Activated CD4-positive, alpha-beta T cell treated with anti-CD3 and anti-CD28 coated beads, Interleukin-2, amount 50 U/mL, for 1 hour (primary cell): ENCODE data around the gene C1QTNF1.

Experiments
- DNase-seq: peaks from one replicate; pipeline ENCODE4 v3.0.0-alpha.2; 2020

C1QTNF1 gene, protein sequence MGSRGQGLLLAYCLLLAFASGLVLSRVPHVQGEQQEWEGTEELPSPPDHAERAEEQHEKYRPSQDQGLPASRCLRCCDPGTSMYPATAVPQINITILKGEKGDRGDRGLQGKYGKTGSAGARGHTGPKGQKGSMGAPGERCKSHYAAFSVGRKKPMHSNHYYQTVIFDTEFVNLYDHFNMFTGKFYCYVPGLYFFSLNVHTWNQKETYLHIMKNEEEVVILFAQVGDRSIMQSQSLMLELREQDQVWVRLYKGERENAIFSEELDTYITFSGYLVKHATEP

DNA sequence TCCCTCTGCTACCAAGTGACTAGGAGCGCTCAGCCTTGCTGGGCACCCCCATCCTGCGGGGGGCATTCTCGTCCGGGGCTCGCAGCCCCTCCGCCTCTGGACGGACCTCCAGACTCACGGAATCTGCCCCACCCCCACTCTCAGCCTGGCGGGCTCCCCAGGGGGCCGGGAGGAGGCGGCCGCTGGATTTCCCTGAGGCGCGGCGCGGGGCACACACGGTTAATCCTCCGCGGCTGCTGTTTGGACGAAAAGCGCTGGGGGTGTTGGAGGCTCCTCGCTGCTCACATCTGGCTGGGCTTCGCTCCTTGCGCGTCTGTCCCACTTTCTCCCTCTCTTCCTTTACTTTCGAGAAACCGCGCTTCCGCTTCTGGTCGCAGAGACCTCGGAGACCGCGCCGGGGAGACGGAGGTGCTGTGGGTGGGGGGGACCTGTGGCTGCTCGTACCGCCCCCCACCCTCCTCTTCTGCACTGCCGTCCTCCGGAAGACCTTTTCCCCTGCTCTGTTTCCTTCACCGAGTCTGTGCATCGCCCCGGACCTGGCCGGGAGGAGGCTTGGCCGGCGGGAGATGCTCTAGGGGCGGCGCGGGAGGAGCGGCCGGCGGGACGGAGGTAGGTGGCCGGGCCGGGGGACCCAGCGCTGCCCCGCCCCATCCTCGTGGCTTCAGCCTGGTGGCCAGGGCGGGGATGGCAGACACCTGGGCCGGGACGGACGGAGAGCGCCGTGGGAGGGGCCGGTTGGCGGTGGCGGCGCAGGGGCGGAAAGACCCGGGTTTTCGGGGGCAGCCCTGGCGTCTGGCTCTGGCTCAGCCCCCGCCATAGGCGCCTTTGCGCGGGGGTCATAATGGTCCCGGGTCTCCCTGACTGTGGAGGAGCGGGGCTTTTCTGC is at the start of gene C1QTNF1:
C1QTNF1 (plus strand) TSS at position 284 of the 886 bp plus-strand sequence. CDS start 19,800 bp downstream, outside the sequence.
- peak; percentile 29 for DNase-seq

DNA sequence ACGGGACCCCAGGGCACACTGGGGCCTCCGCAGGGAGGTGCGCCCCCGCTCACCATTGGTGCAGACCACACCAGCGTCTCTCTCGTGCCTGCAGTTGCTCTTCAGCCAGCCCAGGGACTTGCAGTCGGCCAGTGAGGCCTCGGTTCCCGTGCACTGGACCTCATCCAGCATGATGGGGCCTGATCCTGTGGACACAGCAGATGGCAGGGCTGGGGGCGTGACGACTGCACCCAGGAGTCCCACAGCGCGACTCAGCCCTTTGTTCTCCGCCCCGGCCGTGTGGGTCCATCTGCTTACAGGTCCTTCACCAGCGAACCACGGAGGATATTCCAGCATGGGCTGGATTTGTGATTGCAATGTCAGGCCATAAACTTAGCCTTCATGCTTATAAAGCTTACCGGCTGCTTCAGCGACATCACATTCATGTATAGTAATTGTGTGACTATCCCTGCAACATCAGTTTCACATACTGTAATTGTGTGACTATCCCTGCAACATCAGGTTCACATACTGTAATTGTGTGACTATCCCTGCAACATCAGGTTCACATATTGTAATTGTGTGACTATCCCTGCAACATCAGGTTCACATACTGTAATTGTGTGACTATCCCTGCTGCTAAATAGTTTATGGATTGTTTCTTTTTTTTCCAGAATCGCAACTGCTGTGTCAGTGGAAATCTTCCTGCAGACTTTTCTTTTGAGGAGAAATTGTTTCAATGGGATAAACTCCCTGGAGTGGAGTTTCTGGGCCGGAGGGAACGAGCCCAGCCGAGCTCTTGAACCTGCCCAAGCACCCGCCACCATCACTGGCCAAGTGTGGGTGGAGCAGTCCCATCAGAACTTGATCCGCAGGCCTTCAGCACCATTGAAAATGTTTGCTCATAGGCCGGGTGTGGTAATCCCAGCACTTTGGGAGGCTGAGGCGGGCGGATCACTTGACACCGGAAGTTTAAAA is 49.1 kb upstream of the C1QTNF1 start:
- no peak for DNase-seq

DNA sequence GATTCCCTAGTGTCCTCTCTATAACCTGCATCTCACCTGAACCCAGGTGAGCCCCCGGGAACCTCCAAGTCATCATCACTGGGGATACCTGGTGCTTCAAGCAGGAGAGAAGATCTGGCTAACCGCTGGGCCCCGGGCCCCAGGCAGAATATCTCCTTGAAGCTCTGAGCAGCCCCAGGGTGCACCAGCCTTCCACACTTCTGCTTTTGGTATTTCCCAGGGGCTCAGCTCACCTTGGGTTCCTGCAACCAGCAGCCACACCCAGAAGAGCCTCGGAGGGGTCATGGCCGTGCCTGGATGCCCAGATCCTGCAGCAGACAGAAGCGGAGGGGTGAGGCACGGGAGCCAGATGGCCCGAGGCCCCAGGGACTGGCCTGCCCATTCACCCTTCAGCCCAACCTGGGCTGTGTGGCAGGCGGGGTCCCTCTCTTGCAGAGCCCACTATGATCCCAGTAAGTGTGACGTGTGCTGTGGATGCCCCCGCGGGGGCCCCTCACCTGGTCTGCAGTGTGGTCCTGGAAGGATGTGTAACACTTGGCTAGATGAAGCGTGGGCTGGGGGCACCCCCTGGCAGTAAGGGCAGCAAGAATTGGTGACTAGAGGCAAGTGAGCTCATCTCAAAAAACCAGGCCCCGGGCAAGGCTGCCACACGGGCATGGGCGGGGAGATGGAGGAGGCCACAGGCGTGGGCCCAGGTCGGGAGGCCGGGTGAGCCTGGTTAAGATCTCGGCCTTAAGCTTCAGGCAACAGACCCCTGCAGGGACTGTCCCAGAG is 46.9 kb upstream of the C1QTNF1 start:
- DNase-seq, result no peak

GRCh38 chr17:78977681-78977943 is 46.4 kb upstream of the C1QTNF1 start:
- DNase-seq, result no peak

- DNase-seq, result no peak
These were observed 45.7 kb upstream of the C1QTNF1 start for GRCh38 chr17:78977997-78978973.

DNA sequence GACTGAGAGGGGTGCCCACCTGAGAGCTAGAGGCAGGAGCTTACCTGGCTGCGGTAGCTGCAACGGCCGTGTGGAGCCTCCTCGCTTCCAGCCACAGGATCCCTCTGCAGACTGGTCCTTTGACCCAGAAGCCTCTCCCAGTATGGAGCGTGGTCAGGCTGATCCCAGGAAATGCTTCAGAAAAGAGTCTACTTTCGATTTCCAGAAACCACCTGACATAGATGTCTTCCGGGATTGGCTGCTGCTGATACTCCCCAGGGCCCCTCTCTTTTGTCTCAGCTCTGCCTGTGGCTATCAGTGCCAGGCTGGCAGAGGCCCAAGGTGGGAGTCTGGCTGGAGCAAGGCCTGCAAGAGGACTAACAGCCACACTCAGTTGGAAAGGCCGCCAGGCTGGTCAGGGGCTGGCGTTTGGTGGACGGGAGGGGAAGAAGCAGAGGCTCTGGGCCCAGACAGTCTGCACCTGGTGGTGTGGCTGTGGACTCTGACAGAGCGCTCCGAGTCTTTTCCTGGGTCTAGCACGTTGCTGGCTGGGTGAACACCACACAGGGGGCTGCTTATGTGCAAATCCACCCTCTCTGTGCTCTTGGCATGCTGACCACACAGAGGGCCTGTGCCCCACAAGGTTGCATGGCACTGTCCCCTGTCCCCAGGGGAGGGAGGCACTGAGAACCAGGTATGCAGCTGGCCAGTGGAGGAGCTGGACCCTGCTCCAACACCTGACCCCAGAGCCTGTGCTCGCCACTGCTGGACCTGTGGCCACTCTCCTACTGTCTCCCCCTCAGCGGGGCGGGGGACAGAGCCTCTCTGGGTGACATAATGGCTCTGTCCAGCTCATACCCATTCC is 44.0 kb upstream of the C1QTNF1 start, which contains the start of gene LGALS3BP:
LGALS3BP (minus strand) TSS at position 144 of the 844 bp plus-strand sequence. CDS start 2,732 bp downstream, outside the sequence.
- peak; percentile 24 for DNase-seq

DNA sequence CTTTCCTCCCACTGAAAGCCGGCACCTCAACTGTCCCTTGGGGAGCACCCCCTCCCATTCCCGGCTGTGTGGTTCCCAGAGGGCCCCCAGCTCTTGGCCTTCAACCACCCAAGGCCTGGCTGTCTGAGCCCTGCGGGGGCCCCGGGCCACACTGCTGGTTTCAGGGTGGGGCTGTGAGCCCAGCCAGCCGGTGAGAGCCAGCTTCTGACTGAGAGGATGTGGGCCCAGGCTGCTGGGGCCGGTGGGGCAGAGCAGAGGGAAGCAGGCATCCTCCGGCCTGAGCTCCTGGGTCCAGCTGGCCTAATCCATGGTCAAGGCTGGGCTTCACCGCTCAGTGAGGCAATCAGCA is 43.4 kb upstream of the C1QTNF1 start:
- no peak for DNase-seq

DNA sequence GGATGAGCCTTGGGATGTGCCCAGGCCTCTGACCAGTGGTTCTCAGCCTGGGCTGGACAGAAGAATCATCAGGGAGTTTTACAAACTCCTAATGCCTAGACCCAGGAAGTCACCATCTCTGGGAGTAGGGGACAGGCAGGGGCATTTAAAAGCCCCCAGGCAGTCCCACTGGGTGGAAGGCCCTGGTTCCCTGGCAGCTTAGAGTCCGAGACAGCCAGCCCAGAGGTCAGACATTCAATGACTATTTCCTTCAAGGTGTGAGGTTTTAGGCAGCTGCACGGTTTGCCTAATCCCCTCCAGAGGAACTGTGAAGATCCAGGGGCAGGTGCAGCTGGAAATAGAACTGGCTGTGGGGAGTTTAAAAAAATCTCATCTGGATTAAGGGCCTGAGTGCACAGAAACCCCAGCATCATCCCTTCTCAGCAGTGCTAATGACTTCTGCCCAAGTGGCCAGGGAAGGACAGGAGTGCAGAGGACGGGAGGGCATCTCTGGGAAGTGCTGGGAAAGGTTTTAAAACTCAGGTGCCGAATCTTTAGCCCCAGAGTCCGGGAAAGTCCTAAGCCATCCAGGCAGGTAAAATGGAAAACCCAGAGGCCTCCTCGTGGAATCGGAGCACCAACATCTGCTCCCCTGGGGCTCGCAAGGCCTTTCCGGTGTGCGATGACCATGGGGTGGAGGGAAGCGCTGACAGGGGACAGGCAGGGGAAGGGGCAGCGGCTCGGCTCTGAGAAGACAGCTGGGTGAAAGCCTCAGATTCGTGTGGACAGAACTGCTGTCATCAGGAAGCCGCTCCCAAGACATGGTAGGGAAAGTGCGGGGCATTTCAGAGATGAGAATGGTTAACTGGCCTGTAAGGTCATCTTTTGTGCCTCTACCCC is 42.7 kb upstream of the C1QTNF1 start:
- DNase-seq, result no peak

- DNase-seq, result no peak
These were observed 38.6 kb upstream of the C1QTNF1 start for GRCh38 chr17:78985395-78985794.

DNA sequence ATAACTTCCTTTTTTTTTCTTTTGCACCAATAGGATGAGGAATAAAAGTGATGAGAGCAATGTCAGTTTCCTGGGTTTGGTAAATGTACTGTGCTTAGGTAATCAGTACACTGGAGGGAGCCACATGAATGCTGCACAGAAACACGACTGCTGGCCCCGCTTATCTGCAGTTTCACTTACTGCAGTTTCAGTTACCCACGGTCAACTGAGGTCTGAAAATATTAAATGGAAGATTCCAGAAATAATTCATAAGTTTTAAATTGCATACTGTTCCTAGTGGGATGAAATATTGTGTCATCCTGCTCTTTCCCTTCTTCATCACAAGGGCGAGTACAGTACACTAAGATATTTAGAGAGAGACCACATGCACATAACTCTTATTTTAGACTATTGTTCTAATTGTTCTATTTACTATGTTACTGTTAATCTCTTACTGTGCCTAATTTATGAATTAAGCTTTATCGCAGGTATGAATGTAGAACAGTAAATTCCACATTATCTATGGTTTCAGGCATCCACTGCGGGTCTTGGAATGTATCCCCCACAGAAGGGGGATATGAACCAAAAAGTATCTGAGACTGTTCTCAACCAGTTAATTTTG is 37.8 kb upstream of the C1QTNF1 start:
- DNase-seq, result no peak

- no peak for DNase-seq
These were observed 37.2 kb upstream of the C1QTNF1 start for GRCh38 chr17:78986649-78987328.

GRCh38 chr17:78988152-78988551 is 35.8 kb upstream of the C1QTNF1 start:
- DNase-seq, result no peak

DNA sequence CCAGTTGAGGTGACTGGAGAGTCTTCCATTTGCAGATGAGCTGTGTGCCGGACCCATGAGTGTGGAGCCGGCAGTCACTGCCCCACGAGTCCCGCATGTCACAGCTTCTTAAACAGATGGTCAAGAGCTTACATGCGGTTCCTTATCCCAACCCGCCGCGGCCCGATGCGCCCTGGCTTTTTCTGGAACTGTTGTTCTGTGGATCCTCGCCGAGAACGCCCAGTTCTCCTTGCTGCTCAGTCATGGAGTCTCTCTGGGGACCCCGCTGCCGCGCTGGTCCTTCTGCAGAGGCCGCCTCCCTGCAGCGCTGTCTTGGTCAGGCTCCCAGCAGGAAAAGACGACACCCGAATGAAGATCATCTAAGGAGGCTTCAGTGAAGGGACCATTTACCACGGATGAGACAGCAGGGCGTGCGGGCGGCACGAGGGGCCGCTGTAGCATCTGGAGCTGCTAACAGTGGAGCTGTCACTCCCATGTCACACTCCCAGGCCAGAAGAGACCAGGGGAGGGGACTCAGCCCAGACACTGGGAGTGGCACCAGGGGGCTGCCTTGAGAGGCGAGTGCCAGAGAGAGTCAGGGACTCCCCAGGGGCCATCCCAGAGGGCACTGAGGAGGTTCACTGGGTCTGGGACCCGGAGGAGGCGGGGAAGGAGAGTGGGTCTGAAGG is 33.5 kb upstream of the C1QTNF1 start:
- DNase-seq, result no peak

- no peak for DNase-seq
These were observed 32.8 kb upstream of the C1QTNF1 start for GRCh38 chr17:78991017-78991738.

DNA sequence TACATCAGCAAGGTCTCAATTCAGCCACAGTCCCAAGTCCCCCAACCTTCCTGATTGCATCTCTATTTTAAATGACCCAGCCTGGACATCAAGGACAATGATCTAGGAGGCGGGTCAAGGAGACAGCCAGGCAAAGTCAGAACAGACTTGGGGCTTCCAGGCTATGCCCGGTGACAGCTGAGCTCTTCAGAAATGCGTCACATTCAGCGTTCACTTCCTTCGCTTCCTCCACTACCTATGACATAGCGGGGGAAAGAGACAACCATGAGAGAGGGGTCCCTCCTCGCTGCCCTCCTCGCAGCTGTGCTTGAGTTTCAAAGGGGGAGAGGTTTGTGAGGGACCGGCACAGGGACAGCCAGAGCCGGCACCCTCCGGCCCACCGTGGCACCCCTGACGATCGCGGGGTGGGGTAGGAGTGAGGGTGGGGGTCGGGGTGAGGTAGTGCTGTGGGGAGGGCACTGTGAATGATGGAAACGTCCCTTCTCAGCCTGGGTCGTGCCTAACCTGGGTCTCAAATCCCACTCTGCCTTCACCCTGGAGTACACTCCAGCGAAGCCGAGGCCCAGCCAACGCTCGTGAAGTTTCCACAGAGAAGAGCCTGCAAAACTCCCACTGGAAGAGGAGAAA is 31.9 kb upstream of the C1QTNF1 start:
- no peak for DNase-seq

DNA sequence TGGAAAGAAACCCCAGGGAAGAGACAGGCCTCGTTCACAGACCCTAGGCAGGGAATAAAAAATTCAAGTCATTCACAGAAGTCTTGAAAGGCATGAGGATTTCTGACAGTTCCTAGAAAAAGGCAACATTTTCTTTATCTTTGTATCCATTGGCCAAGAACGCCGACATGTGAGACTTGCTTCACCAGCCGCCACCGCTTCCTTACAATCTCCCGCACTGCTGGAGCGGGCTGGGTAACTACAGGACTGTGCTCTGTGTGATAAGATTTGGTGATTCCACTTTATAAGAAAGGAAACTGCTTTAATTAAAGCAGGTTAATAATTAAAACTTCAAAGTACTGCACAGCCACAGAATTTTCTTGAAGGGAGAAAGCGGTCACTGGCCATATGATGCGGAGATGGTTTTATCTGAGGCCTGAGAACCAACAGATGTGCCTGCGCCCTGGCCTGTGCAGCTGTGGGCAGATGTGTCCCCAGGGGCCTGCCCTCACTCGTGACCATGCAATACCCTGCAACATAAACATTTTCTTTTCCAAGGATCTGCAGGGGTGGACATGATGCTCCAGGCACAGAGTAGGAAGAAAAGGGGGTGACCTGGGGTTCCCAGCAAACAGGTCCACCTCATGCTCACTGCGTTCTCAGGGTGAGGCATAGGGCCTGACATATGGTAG is 31.3 kb upstream of the C1QTNF1 start:
- no peak for DNase-seq
